ENCODE data around the gene SCO1. TPM values are rescaled to one million over a fixed set of nuclear protein-coding genes. Genes with fewer than 3 reads are reported as not detected.
"Not testable (repeated sequence)": the region's sequence is repeated elsewhere in the genome, so short reads cannot be mapped to it uniquely, and the experiment has no call there.

SCO1 gene
- total and polyA plus RNA-seq, 5 experiments from 2014 or later = 15.7 to 38.7 (median 17.5) TPM

DNA sequence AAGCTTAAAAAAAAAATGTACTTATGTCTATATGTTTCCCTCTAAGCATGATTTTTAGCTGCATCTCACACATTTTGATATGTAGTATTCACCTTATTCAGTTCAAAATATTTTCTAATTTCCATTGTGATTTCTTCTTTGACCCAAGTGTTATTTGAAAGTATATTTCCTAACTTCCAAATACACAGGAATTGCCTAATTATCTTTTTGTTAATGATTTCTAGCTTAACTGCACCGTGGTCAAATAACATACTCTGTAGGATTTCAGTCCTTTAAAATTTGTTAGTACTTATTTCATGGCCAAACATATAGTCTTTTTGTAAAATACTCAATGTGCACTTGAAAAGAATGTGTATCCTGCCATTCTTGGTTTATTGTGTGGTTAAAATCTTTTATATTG lies 21.2 kb upstream of the SCO1 start:
- POLR2A ChIA-PET = no interaction called here
- DNase-seq = no peak
- H3K27ac Mint-ChIP-seq = peak overlapping the region in 8 of 10 donors; percentile 25 to 77 (median 64)
- no peaks in the 10 kb centered on the region for H3K9me3 Mint-ChIP-seq
- no peak for ATAC-seq
- peaks cover 0 to 4% (median 2%) of the 10 kb centered on the region in 4 donors for H3K4me1 Mint-ChIP-seq
- H3K4me3 Mint-ChIP-seq = no peak overlapping the region
- H3K27me3 Mint-ChIP-seq = no peaks in the 10 kb centered on the region
- H3K36me3 Mint-ChIP-seq = peaks cover 0 to 41% (median 3%) of the 10 kb centered on the region in 3 donors

DNA sequence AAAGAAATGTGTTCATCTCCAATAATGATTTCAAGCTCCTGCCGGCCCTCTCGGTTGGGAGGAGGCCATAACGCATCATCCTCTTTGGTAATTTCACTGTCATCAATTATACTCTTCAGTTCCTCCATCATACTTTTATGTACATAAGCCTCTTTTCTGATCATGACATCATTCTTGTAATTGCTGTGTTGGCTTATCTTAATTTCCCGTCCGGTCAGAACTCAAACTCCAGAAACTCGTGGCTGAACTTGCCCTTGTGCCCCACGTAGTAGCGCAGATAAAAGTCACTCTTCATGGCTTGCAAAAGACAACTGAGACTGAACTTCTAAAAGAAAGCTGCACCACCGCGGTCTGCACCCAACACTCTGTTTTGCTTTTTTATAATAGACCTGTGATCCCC lies 18.9 kb upstream of the SCO1 start:
- peaks cover 8 to 48% (median 11%) of the 10 kb centered on the region in 3 donors for H3K36me3 Mint-ChIP-seq
- H3K27me3 Mint-ChIP-seq = no peaks in the 10 kb centered on the region
- H3K27ac Mint-ChIP-seq = peak overlapping the region in 7 of 10 donors; percentile 49 to 83 (median 55)
- H3K4me3 Mint-ChIP-seq = no peak overlapping the region
- DNase-seq = no peak
- peaks cover 0 to 6% (median 3%) of the 10 kb centered on the region in 4 donors for H3K4me1 Mint-ChIP-seq
- ATAC-seq = no peak
- no peaks in the 10 kb centered on the region for H3K9me3 Mint-ChIP-seq
- POLR2A ChIA-PET = no interaction called here

DNA sequence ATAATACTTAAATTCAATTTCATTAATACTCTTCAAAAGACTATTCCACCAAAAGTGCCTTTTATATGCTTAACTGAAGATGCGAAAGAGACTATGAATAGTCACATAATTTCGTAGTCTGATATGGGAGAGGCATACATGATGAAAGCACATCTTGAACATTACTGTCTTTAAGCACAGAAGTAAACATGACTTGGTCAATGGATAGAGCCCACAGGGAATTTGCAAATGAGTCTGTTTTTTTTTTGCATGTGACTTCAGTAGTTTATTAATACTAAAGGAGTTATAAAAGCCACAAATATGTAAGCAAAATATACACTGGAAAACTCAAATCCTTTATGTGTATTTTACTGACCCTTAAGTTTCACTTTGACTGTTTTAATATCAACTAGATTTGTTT lies 16.0 kb upstream of the SCO1 start:
- Mint-ChIP-seq H3K9me3 (no peaks in the 10 kb centered on the region), H3K27ac (peak overlapping the region in 4 of 10 donors; percentile 4 to 27 (median 22)), H3K4me3 (no peak overlapping the region), H3K27me3 (no peaks in the 10 kb centered on the region), H3K36me3 (peaks cover 13 to 70% (median 20%) of the 10 kb centered on the region in 3 donors), H3K4me1 (peaks cover 7 to 22% (median 10%) of the 10 kb centered on the region in 4 donors)
- ATAC-seq (no peak), DNase-seq (no peak)
- POLR2A ChIA-PET = interaction anchor here (0.7 kb wide), 1 partner anchor 79 kb away, joined by 3 read pairs; no protein-coding TSS in a partner anchor

DNA sequence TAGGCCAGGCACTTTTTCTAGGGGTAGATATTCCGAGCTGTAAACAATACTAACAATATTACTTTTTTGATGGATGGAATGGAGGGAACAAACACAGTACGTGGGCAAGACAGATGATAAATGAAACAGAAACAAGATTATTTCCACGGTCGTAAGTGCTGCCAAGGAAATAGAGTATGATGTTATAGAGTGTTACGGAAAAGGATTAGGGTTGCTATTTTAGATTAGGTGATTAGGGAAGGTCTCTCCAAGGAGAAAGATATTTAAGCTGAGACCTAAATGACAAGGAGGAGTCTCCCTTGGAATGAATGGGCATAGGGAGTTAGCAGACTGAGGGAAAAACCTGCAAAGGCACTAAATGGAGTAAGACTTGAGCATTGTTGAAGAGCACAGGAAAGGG lies 8.4 kb upstream of the SCO1 start:
- ATAC-seq = no peak
- H3K4me3 Mint-ChIP-seq = peak overlapping the region in 7 of 10 donors; percentile 3 to 69 (median 37)

DNA sequence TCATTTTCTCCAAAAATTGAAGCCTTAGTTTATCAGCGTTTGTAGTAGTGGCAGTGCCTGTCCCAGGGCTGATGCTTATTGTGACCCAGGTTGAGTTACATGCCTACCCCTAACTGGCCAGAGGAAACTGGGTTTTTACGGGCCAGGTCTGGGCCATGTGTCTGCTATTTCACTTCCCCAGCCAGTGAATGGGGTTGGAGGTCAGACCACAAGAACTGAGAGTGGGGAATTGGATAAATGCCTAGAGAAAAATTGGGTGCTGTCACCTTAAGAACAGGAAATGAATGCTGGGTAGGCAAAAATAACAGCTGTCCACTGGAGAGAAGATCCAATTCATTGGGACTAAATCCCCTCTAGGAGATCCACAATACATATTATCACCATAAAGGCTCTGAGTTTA lies 5.2 kb upstream of the SCO1 start:
- Mint-ChIP-seq H3K4me1 (peaks cover 29 to 80% (median 72%) of the 10 kb centered on the region in 4 donors), H3K36me3 (peaks cover 15 to 47% (median 19%) of the 10 kb centered on the region in 3 donors), H3K9me3 (no peaks in the 10 kb centered on the region), H3K27me3 (no peaks in the 10 kb centered on the region), H3K4me3 (peak overlapping the region; percentile 44 to 91 (median 72)), H3K27ac (peak overlapping the region; percentile 87 to 98 (median 94))
- POLR2A ChIA-PET = no interaction called here
- ATAC-seq (no peak), DNase-seq (no peak)

More for the DNA sequence above, 8.4 kb upstream of the SCO1 start:
- Mint-ChIP-seq H3K27ac (peak overlapping the region; percentile 20 to 97 (median 73)), H3K9me3 (no peaks in the 10 kb centered on the region), H3K27me3 (no peaks in the 10 kb centered on the region), H3K36me3 (peaks cover 14 to 74% (median 18%) of the 10 kb centered on the region in 3 donors), H3K4me1 (peaks cover 28 to 74% (median 70%) of the 10 kb centered on the region in 4 donors)
- POLR2A ChIA-PET = interaction anchor here (1.0 kb wide), 1 partner anchor 9 kb away, joined by 3 read pairs; no protein-coding TSS in a partner anchor
- no peak for DNase-seq

DNA sequence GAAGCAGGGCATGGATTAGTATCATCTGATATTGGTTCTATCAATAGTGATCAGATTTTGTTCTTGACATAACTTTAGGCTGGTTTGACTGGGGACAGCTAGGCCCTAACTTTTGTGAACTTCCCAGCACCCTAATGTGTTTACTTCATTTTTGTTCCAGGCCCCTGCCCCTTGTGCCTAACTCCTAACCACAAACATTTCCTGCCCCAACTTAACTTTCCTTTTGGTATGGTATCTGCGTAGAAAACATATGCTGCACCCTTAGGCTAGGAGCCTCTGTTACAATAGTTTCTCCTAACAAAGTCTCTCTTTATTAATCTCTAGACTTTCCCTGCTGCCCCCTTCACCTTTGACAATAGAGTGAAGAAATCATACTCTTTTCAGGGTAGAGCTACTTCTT lies 2.5 kb upstream of the SCO1 start:
- Mint-ChIP-seq H3K27ac (peak overlapping the region; percentile 90 to 98 (median 95)), H3K27me3 (no peaks in the 10 kb centered on the region), H3K4me3 (peak overlapping the region; percentile 58 to 91 (median 78)), H3K36me3 (peaks cover 6 to 26% (median 10%) of the 10 kb centered on the region in 3 donors), H3K4me1 (peaks cover 26 to 81% (median 70%) of the 10 kb centered on the region in 4 donors), H3K9me3 (no peaks in the 10 kb centered on the region)
- peak in 6 of 10 donors; percentile 8 to 70 (median 42) for DNase-seq
- ATAC-seq = peak; percentile 47 to 62
- POLR2A ChIA-PET = interaction anchor here (0.7 to 3.3 kb wide), 7 partner anchors 11 to 1800 kb away, joined by 3 to 22 read pairs (median 4); partner anchors contain the start of genes TMEM220 and ZNF18

DNA sequence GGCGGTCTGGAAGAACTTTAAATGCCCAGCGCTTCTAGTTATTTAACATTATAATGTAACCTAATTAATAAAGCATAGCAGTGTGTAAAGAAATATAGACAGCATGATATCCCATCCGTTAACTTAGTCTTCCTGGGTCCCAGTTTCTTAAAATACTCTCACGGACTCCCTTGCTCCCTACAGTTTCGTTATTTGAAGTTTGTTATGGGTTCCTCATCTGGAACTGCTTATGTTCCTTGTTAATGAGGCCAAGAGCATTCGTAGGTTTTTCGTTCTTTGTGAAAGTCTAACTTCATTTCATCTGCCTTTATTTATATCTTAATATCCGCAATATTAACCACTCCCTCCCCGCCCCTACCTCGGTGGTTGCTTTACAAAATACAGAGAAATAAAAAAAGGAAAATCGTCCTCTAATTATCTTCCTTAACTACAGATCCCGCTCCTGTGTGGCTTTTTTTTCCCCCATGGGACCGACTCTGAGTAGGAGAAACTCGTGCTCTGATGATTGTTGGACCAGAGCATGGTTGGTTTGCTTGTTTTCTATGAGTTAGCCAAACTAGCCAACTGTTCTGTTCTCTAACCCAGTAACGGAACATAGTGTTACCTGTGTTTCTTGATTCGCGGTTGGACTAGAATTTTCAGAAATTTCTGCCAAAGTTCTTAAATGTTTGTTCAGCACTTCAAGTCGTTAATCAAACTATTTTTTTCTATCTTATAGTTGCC lies 924 bp upstream of the SCO1 start:
- H3K9me3 Mint-ChIP-seq = no peaks in the 10 kb centered on the region
- no peak for ATAC-seq
- DNase-seq = no peak
- peak overlapping the region; percentile 94 to 99 (median 97) for H3K27ac Mint-ChIP-seq
- POLR2A ChIA-PET = no interaction called here
- H3K4me3 Mint-ChIP-seq = peak overlapping the region; percentile 91 to 99 (median 95)
- peaks cover 6 to 32% (median 10%) of the 10 kb centered on the region in 3 donors for H3K36me3 Mint-ChIP-seq
- no peaks in the 10 kb centered on the region for H3K27me3 Mint-ChIP-seq
- peaks cover 27 to 76% (median 65%) of the 10 kb centered on the region in 4 donors for H3K4me1 Mint-ChIP-seq

DNA sequence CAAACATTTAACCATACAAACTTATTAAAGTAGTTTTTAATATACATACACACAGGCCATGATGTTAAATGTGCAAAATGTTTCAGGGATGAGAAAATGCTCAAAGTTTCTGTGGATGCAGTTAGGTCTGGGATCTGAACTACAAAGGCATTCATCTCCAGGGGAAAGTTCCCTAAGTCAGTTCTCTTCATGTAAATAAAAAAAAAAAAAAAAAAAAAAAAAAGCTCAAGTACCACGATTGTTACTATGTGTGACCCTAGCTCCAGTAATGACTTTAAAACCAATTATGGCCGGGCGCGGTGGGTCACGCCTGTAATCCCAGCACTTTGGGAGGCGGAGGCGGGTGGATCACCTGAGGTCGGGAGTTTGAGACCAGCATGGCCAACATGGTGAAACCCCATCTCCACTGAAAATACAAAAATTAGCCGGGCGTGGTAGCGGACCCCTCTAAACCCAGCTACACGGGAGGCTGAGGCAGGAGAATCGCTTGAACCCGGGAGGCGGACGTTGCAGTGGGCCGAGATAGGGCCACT lies 1.4 kb downstream of the SCO1 start:
- H3K36me3 Mint-ChIP-seq = peaks cover 10 to 44% (median 13%) of the 10 kb centered on the region in 3 donors
- H3K9me3 Mint-ChIP-seq, DNase-seq, H3K27me3 Mint-ChIP-seq, ATAC-seq: not testable (repeated sequence)
- POLR2A ChIA-PET = interaction anchor here (0.6 to 1.1 kb wide), 6 partner anchors 9 to 46 kb away, joined by 3 to 7 read pairs (median 3); no protein-coding TSS in a partner anchor
- H3K4me3 Mint-ChIP-seq = peak overlapping the region; percentile 91 to 98 (median 95)
- peak overlapping the region in 7 of 10 donors; percentile 3 to 99 (median 96) for H3K27ac Mint-ChIP-seq
- peaks cover 19 to 66% (median 60%) of the 10 kb centered on the region in 4 donors for H3K4me1 Mint-ChIP-seq

DNA sequence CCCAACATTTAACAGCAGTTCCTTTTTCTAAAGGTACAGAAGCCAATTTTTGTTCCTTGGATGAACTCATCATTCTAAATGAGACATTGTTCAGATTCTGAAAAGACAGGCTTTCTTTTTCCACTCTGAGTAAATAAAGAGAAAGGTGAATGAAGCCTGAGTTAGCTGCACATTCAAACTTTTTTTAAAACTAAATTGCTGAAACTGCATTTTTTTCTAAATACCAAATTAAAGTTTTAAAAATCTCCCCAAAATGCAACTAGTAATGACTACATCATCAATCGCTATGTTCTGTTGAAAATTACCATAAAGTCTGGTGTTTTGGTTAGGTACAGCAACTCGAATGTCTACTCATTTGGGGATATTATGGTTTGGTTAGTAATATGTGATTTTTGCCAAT lies 9.8 kb downstream of the SCO1 start:
- Mint-ChIP-seq H3K27ac (no peak overlapping the region), H3K27me3 (no peaks in the 10 kb centered on the region), H3K4me3 (no peak overlapping the region), H3K4me1 (peaks cover 22 to 40% (median 34%) of the 10 kb centered on the region in 4 donors), H3K9me3 (no peaks in the 10 kb centered on the region), H3K36me3 (peaks cover 10 to 90% (median 50%) of the 10 kb centered on the region in 3 donors)
- no peak for DNase-seq
- ATAC-seq = no peak
- POLR2A ChIA-PET = no interaction called here

DNA sequence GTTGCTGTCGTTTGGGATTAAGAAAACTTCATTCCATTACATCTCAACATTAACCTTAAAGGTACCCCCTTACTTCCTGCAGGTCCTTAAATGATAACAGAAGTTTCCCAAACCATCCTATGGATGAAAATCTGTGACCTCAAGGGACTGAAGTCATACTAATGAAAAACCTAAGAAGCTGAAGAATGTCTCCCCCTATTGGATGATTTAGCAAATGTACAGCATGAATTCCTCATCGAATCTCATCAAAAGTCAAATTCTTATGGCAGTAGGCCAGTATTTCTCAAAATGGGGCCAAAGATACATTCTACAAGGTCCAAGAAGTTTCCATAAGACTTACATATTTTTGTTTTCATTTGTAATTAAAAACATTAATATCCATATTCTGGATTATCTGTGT lies 13.5 kb downstream of the SCO1 start:
- DNase-seq = peak in 1 of 10 donors; percentile 12
- H3K27ac Mint-ChIP-seq = no peak overlapping the region
- H3K27me3 Mint-ChIP-seq = no peaks in the 10 kb centered on the region
- POLR2A ChIA-PET = no interaction called here
- H3K36me3 Mint-ChIP-seq = peaks cover 10 to 88% (median 51%) of the 10 kb centered on the region in 3 donors
- H3K4me1 Mint-ChIP-seq = peaks cover 8 to 14% (median 11%) of the 10 kb centered on the region in 4 donors
- no peak overlapping the region for H3K4me3 Mint-ChIP-seq
- ATAC-seq = no peak
- no peaks in the 10 kb centered on the region for H3K9me3 Mint-ChIP-seq

DNA sequence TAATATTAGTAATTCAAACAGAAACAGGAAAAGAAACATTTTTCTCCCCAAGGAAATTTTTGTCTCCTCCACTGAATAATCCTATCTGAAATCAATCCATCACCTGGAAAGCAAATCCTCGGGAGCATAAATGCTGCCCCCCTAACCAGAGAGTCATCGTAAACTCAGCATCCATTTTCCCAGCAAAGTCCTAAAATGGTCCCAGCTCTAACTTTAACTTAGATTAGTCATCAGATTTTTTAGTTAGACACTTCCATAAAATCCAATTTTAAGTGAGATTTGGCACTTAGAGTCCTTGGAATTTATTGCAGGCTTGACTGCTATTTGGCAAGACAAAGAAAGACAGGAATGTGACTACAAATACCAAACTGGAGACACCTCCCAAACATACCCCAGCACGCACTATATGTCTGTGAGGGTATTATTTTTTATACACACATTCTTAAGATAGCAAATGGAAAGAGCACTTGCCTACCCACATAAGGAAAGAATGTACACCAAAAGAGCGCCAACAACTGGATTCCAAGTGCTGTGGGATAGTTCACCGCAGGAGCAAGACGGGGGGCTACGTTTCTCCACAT lies 15.4 kb downstream of the SCO1 start:
- Mint-ChIP-seq H3K4me1 (peaks cover 3 to 7% (median 6%) of the 10 kb centered on the region in 4 donors), H3K27me3 (no peaks in the 10 kb centered on the region), H3K4me3 (no peak overlapping the region), H3K9me3 (no peaks in the 10 kb centered on the region), H3K27ac (no peak overlapping the region), H3K36me3 (peaks cover 10 to 89% (median 55%) of the 10 kb centered on the region in 3 donors)
- POLR2A ChIA-PET = no interaction called here
- DNase-seq (no peak), ATAC-seq (no peak)

DNA sequence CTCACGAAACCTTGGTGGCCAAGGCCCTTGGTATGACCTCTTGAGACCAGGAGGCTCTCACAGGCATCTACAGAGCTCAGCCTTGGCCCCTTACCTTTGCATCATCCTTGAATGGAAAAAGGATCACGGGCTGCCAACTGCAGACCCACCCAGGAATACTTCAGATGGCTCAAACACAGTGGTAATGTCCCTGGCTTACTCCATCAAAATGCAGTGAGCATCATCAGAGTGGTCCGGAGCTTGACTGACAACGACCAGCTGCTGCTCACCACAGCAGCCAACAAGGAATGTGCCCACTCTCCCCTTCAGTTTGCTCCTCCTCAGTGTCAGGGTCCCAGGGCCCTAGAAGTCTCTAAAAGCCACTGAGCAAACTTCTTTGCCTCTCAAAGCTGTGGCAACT lies 22.6 kb downstream of the SCO1 start:
- Mint-ChIP-seq H3K36me3 (peaks cover 0 to 68% (median 15%) of the 10 kb centered on the region in 3 donors), H3K27me3 (no peaks in the 10 kb centered on the region), H3K4me1 (no peaks in the 10 kb centered on the region), H3K27ac (peak overlapping the region in 2 of 10 donors; percentile 31 to 53), H3K4me3 (no peak overlapping the region), H3K9me3 (no peaks in the 10 kb centered on the region)
- DNase-seq (no peak), ATAC-seq (no peak)
- POLR2A ChIA-PET = no interaction called here
